ENCODE results near the gene EMC8.

The EMC8 gene

DNA sequence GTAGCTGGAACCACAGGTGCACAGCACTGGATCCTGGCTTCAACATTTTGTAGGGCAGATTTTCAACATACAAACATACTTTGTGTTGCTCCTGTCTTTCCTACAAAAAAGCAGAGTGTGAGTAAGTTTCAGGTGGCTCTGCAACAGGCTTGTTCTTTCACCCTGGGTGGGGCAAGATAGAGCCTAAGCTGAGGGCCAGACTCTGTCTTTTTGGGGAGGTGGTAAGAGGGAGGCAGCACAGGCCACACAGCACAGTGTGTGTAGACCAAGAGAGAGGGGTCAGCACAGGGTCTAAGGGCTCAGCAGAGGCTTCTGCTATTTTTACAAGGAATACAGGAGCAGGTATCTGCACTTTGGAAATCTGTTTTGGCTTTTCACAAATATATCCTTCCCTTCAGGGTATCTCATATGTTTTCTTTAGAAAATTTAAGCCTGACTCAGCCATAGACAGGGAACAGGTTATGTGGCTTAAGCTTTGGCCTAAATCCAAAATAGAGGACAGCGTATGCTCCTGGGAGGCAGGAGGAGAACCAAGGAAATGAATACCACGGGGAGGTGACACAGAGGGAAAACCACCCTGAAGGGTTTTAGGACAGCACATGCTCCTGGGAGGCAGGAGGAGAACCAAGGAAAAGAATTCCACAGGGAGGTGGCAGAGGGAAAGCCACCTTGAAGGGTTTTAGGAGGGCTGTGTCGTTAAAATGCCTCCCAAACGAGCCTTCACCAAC, 21.6 kb downstream of the EMC8 start:
- H3K27ac Mint-ChIP-seq = no peak overlapping the region
- peaks cover 0 to 8% of the 10 kb centered on the region in 2 donors for H3K4me1 Mint-ChIP-seq
- H3K27me3 Mint-ChIP-seq = no peaks in the 10 kb centered on the region
- no peaks in the 10 kb centered on the region for H3K9me3 Mint-ChIP-seq
- DNase-seq (no peak), ATAC-seq (replicated peaks) (no peak)
- no peak overlapping the region for H3K4me3 Mint-ChIP-seq
- peaks cover 43 to 60% of the 10 kb centered on the region in 2 donors for H3K36me3 Mint-ChIP-seq

DNA sequence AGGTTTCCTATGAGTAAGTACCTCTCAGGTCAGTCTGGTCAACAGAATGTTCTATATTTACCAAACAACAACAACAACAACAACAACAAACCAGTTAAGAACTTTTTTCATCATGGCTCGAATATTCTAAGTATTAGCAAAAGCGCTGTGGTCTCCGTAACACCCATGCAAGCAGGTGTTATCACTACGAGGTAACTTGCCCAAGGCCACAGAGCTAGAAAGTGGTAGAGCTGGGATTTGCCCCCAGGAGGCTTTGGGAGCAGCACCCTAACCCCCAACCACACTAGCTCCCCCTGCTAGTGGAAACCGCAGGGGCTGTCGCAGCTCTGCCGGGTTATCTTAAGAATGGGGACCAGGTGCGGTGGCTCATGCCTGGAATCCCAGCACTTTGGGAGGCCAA, 24.5 kb downstream of the EMC8 start:
- Mint-ChIP-seq H3K4me3 (no peak overlapping the region), H3K4me1 (peaks cover 0 to 5% of the 10 kb centered on the region in 2 donors), H3K27ac (no peak overlapping the region), H3K9me3 (no peaks in the 10 kb centered on the region), H3K36me3 (peaks cover 28 to 42% of the 10 kb centered on the region in 2 donors), H3K27me3 (no peaks in the 10 kb centered on the region)
- no peak for ATAC-seq (replicated peaks)
- DNase-seq = no peak

DNA sequence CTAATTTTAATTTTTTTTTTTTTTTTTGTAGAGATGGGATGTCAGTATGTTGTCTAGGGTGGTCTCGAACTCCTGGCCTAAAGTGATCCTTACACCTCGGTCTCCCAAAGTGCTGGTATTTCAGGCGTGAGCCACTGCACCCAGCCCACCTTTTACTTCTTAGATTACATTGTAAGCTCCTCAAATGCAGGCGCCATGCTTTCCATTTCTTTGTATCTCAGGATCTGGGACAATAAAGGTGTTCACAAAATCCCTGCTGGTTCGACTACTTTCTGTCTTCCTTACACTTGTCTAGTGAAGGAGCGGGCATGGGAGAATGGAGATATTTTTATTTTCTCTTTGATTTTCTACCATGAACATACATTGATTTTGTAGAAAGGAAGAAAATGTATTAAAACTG, 25.2 kb downstream of the EMC8 start:
- no peak for DNase-seq
- ATAC-seq (replicated peaks) = no peak
- Mint-ChIP-seq H3K4me1 (peaks cover 0 to 3% of the 10 kb centered on the region in 2 donors), H3K9me3 (no peaks in the 10 kb centered on the region), H3K27me3 (no peaks in the 10 kb centered on the region), H3K27ac (no peak overlapping the region), H3K36me3 (peaks cover 25 to 38% of the 10 kb centered on the region in 2 donors), H3K4me3 (no peak overlapping the region)

DNA sequence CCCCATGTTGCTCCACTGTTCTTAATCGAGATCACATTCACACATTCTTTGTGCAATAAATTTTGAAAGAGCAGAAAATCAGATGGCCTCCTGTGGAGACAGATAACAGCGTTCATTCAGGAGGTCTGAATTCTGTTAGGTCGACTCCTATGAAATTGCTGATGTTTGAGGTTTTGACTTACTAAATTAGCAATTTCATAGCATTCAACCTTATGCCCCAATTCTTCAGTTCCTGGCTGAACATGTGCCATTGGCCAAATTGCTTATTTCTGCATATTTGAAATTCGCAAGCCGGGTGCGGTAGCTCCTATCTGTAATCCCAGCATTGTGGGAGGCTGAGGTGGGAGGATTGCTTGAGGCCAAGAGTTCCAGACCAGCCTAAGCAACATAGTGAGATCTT, 26.3 kb downstream of the EMC8 start:
- DNase-seq (no peak), ATAC-seq (replicated peaks) (no peak)
- Mint-ChIP-seq H3K36me3 (peaks cover 16 to 30% of the 10 kb centered on the region in 2 donors), H3K4me1 (no peaks in the 10 kb centered on the region), H3K4me3 (no peak overlapping the region), H3K27ac (no peak overlapping the region), H3K27me3 (no peaks in the 10 kb centered on the region), H3K9me3 (no peaks in the 10 kb centered on the region)

DNA sequence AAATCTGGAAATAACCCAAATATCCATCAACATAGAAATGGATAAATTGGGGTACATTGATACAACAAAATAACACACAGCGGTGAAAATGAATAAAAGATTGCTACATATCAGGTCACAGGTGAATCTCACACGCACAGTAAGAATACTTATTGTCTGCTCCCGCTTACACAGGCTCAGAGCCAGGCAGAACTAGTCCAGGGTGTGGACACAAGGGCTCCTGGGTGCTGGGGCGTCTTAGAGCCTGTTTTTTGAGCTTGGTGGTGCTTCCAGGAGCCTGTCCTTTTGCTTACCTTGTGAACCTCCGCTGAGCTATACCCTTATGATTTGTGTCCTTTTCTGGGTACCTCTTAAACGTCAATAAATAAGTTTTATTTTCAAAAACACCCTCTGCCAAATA, 28.6 kb downstream of the EMC8 start:
- Mint-ChIP-seq H3K4me3 (no peak overlapping the region), H3K9me3 (no peaks in the 10 kb centered on the region), H3K27me3 (peaks cover 0 to 4% of the 10 kb centered on the region in 2 donors), H3K27ac (no peak overlapping the region), H3K36me3 (peaks cover 6 to 18% of the 10 kb centered on the region in 2 donors), H3K4me1 (peaks cover 0 to 5% of the 10 kb centered on the region in 2 donors)
- ATAC-seq (replicated peaks) = no peak
- DNase-seq = no peak

DNA sequence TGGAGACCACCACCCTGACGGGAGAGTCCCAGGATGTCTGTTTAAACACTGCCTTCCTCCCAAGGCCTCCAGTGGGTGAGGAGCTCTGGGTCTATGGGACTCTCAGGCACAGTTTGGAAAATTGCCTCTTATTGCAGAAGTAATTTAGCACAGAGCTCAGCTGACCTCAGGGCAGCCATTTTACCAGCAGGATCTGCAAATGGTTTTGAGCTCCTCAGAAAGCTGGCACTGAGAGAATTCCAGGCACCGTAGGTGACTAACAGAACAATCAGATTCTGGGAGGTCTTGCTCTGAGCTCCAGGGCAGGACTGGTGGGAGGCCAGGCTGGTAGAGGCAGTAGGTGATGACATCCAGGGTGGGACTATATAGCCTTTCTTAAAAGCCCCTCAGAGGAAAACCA, 31.1 kb downstream of the EMC8 start:
- Mint-ChIP-seq H3K27ac (no peak overlapping the region), H3K36me3 (peaks cover 2 to 8% of the 10 kb centered on the region in 2 donors), H3K27me3 (peaks cover 0 to 7% of the 10 kb centered on the region in 2 donors), H3K4me3 (no peak overlapping the region), H3K4me1 (peaks cover 5% of the 10 kb centered on the region in 2 donors), H3K9me3 (no peaks in the 10 kb centered on the region)
- no peak for ATAC-seq (replicated peaks)
- DNase-seq = no peak

DNA sequence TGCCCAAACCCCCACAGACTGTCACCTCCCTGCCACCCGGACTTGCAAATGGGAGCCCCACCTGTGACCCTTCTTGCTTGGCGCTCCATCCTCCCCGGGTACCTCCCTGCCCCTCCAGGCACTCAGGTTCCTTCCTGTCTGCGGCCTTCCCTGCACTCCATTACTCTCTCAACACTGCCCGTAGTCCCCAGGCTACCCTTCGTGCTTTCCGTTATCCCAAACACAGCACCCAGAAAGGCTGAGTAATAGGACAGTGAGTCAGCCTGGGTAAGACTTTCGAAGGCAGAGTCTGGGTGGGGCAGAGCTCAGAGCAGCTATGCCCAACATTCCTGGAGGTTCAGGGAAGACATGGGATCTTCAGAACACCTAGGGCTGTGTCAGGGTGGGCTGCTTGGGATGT, 31.8 kb downstream of the EMC8 start:
- no peak overlapping the region for H3K4me3 Mint-ChIP-seq
- no peak overlapping the region for H3K27ac Mint-ChIP-seq
- no peak for ATAC-seq (replicated peaks)
- peaks cover 5 to 10% of the 10 kb centered on the region in 2 donors for H3K4me1 Mint-ChIP-seq
- no peaks in the 10 kb centered on the region for H3K9me3 Mint-ChIP-seq
- no peak for DNase-seq
- peaks cover 2 to 8% of the 10 kb centered on the region in 2 donors for H3K36me3 Mint-ChIP-seq
- H3K27me3 Mint-ChIP-seq = peaks cover 0 to 7% of the 10 kb centered on the region in 2 donors

DNA sequence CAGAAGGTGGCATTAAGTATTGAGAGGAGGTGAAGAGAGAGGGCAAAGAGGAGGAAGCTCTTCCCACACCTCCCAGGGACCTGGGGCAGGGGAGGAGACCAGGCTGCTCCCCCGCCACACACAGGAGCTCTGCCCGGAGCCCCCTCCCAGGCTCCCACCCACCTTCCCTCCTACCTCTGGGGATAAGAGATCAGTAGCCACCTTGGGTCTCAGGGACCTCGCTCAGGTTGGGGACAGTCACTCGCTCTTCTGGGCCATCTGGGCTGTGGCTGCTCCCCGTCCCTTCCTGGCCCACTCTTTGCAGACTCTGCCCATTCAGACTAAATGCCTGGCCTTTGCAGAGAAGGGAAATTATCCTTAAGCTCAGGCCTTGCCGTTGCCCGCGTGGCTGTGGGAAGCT, 33.6 kb downstream of the EMC8 start:
- Mint-ChIP-seq H3K4me3 (no peak overlapping the region), H3K36me3 (peaks cover 1 to 8% of the 10 kb centered on the region in 2 donors), H3K27me3 (peaks cover 0 to 7% of the 10 kb centered on the region in 2 donors), H3K9me3 (no peaks in the 10 kb centered on the region), H3K4me1 (peaks cover 10 to 22% of the 10 kb centered on the region in 2 donors), H3K27ac (no peak overlapping the region)
- DNase-seq = no peak
- ATAC-seq (replicated peaks) = no peak

DNA sequence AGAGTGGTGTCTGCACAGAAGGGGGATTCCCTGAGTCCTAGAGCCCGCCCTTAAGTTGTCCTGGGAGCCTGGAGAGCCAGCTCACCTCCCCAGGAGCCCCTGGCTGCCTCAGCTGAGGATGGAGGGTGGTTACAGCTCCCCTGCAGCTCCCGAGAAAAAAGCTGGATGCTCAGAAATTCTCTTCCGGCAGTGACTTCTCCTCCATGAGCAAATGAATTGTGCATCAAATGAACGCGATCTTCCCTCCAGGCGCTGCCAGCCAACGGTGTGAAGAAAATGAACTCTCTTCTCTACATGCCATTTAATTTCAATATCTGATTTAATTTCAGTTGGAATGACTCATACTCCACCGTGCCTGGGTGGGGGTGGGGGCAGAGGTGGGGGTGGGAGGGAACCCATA, 34.1 kb downstream of the EMC8 start:
- H3K4me3 Mint-ChIP-seq = no peak overlapping the region
- H3K27me3 Mint-ChIP-seq = peaks cover 0 to 7% of the 10 kb centered on the region in 2 donors
- no peaks in the 10 kb centered on the region for H3K9me3 Mint-ChIP-seq
- DNase-seq = no peak
- no peak overlapping the region for H3K27ac Mint-ChIP-seq
- no peak for ATAC-seq (replicated peaks)
- peaks cover 10 to 22% of the 10 kb centered on the region in 2 donors for H3K4me1 Mint-ChIP-seq
- peaks cover 0 to 5% of the 10 kb centered on the region in 2 donors for H3K36me3 Mint-ChIP-seq

DNA sequence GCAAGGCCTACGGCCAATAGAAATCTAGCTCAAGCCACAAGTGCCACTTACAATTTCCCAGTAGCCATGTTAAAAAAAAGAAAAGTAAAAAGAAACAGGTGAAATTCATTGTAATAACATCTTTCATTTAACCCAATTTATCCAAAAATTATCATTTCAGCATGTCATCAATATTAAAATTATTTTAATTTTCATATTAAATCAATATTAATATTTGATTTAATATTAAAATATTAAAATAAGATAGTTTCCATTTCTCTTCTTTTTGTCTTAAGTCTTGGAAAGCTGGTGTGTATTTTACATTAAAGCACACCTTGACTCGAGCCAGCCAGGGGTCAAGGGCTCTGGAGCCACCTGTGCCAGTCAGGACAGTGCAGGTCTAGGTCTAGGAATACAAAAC, 35.7 kb downstream of the EMC8 start:
- DNase-seq (no peak), ATAC-seq (replicated peaks) (no peak)
- no peak overlapping the region for H3K4me3 Mint-ChIP-seq
- H3K27ac Mint-ChIP-seq = no peak overlapping the region
- H3K9me3 Mint-ChIP-seq = peaks cover 0 to 2% of the 10 kb centered on the region in 2 donors
- peaks cover 0 to 7% of the 10 kb centered on the region in 2 donors for H3K27me3 Mint-ChIP-seq
- H3K4me1 Mint-ChIP-seq = peaks cover 21 to 38% of the 10 kb centered on the region in 2 donors
- H3K36me3 Mint-ChIP-seq = peaks cover 0 to 5% of the 10 kb centered on the region in 2 donors

DNA sequence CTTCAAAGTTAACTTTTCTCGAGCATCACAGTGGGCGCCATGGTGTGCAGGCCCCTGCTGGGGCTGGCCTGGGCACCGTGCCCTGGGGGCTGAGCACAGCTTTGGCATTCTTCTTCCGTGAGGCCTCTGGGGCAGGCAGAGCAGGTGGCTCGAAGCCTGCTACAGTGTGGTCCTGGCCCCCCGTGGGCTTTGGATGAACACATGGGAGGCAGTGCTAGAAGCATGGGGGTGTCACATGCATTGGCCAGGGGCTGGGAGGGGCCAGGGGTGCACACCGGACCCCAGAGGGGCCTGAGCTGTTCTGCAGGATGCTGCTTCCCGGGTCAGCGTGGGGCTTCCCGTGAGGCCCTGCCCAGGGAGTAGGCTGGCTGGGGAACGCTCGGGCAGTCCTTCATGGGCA, 36.4 kb downstream of the EMC8 start:
- Mint-ChIP-seq H3K4me1 (peaks cover 23 to 44% of the 10 kb centered on the region in 2 donors), H3K9me3 (peaks cover 0 to 2% of the 10 kb centered on the region in 2 donors), H3K27me3 (peaks cover 0 to 7% of the 10 kb centered on the region in 2 donors), H3K36me3 (peaks cover 0 to under 1% of the 10 kb centered on the region in 2 donors), H3K4me3 (no peak overlapping the region), H3K27ac (no peak overlapping the region)
- no peak for ATAC-seq (replicated peaks)
- no peak for DNase-seq

DNA sequence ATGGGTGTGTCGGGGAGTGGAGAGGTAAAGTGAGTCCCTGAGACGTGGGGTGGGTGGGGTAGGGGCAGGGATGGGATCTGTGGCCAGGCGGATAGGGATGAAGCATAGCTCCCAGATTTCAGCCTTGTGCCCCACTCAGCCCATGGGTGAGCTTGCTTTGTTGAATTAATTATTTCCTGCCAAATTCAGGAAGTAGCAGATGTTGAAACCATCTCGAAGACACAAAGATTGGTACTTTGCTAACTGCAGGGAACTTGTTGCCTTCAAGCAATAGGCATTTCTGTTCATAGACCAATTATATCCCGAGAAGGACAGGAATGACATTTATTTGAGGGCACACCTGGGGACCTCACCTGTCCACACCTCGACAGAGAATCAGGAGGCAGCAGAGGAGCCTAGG, 37.5 kb downstream of the EMC8 start:
- H3K27ac Mint-ChIP-seq = no peak overlapping the region
- ATAC-seq (replicated peaks) = no peak
- H3K4me1 Mint-ChIP-seq = peaks cover 25 to 55% of the 10 kb centered on the region in 2 donors
- H3K9me3 Mint-ChIP-seq = peaks cover 0 to 2% of the 10 kb centered on the region in 2 donors
- peaks cover 0 to 7% of the 10 kb centered on the region in 2 donors for H3K27me3 Mint-ChIP-seq
- DNase-seq = no peak
- H3K36me3 Mint-ChIP-seq = no peaks in the 10 kb centered on the region
- no peak overlapping the region for H3K4me3 Mint-ChIP-seq

DNA sequence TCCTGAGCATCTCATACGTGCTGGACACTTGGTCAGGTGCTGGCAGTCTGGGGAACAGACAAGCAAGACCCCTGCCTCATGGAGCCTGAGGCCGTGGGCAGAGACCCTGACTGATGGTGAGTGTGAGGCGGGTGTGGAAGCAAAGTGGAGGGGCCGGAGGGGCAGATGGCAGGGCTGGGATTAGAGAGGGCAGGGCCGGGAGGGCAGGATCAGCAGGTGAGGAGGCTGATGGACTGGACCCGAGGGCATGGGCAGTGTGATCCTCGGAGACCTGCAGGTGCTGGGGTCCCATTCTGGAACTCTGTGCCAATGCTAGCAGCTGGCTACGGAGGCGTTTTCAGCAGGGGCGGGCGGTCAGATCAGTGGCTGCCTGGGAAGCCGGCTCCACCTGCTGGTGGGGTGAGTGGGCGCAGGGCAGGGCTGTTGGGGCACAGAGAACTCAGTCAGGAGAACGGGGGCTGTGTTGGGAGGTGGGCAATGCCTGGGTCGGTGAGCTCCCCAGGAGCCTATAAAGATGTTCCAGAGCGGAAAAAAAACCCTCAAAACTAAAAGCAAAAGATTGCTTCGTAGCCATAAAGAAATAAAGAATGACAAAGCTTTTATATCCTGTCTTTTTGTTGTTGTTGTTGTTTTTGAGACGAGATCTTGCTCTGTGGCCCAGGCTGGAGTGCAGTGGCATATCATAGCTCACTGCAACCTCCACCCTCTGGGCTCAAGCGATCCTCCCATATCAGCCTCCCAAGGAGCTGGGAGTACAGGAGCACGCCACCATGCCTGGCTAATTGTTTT, 39.5 kb downstream of the EMC8 start:
- no peak for DNase-seq

DNA sequence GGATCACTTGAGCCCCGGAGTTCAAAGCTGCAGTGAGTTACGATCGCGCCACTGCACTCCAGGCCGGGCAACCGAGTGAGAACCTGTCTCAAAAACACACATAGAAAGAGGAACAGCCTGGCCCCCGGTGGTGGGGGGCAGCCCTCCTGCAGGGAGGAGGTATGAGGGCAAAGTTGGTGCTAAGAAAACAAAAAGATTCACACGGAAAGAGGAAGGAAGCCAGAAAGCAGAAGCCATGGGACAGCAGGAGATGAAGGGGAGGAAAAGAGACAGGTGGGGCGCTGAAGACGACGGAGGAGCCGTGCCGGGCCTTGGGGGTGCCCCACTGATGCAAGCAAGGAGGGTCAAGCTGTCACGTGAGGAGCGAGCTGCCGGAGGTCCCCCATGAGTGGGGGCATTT, 40.2 kb downstream of the EMC8 start:
- peaks cover 0 to 2% of the 10 kb centered on the region in 2 donors for H3K9me3 Mint-ChIP-seq
- peak overlapping the region; percentile 2 to 48 for H3K4me3 Mint-ChIP-seq
- no peaks in the 10 kb centered on the region for H3K36me3 Mint-ChIP-seq
- peaks cover 46 to 82% of the 10 kb centered on the region in 2 donors for H3K4me1 Mint-ChIP-seq
- ATAC-seq (replicated peaks) (peak; percentile 33 to 52), DNase-seq (peak; percentile 60)
- H3K27ac Mint-ChIP-seq = peak overlapping the region; percentile 15
- H3K27me3 Mint-ChIP-seq = no peaks in the 10 kb centered on the region

More for the DNA sequence above, 39.5 kb downstream of the EMC8 start:
- H3K4me3 Mint-ChIP-seq = no peak overlapping the region
- no peak for ATAC-seq (replicated peaks)
- H3K27ac Mint-ChIP-seq = no peak overlapping the region
- no peaks in the 10 kb centered on the region for H3K27me3 Mint-ChIP-seq
- H3K36me3 Mint-ChIP-seq = no peaks in the 10 kb centered on the region
- peaks cover 0 to 2% of the 10 kb centered on the region in 2 donors for H3K9me3 Mint-ChIP-seq
- H3K4me1 Mint-ChIP-seq = peaks cover 39 to 75% of the 10 kb centered on the region in 2 donors
